SK-N-MC (cell line): ENCODE measurements around the gene NKAPD1.

Experiments used
- EZH2 ChIP-seq: fragments of 200-600 bp; sonication (generic); IDR thresholded peaks from one replicate; pipeline ENCODE4 v1.6.1; 2017; ENCODE audit warnings: antibody characterized with exemption
- FOXP2 ChIP-seq: optimal IDR thresholded peaks from 2 replicates; pipeline ENCODE3; 2011; ENCODE audit warnings: mild to moderate bottlenecking, moderate library complexity; ENCODE audit not compliant: insufficient read depth; ENCODE audit errors: extremely low read length, control extremely low read depth

GRCh38 chr11:112103446-112103845, 29.3 kb downstream of the NKAPD1 start:
- TF ChIP-seq FOXP2 (no peak), EZH2 (no peak)
